22Rv1 (cell line): ENCODE data around the gene STX18.

Experiments
- ZFX ChIP-seq: fragments of 450-650 bp; IDR thresholded peaks from 2 replicates; pipeline ENCODE4 v1.6.1; 2017; ENCODE audit warnings: antibody characterized with exemption, borderline replicate concordance
- TF ChIP-seq, protein P1 (sequence below): fragments of 450-650 bp; IDR thresholded peaks from 2 replicates; pipeline ENCODE4 v1.5.1; 2017; ENCODE audit warnings: mild to moderate bottlenecking

GRCh38 chr4:4374388-4375098 lies 167.3 kb downstream of the STX18 start:
- TF ChIP-seq, protein P1, sequence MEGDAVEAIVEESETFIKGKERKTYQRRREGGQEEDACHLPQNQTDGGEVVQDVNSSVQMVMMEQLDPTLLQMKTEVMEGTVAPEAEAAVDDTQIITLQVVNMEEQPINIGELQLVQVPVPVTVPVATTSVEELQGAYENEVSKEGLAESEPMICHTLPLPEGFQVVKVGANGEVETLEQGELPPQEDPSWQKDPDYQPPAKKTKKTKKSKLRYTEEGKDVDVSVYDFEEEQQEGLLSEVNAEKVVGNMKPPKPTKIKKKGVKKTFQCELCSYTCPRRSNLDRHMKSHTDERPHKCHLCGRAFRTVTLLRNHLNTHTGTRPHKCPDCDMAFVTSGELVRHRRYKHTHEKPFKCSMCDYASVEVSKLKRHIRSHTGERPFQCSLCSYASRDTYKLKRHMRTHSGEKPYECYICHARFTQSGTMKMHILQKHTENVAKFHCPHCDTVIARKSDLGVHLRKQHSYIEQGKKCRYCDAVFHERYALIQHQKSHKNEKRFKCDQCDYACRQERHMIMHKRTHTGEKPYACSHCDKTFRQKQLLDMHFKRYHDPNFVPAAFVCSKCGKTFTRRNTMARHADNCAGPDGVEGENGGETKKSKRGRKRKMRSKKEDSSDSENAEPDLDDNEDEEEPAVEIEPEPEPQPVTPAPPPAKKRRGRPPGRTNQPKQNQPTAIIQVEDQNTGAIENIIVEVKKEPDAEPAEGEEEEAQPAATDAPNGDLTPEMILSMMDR, result no peak
- TF ChIP-seq ZFX, result no peak
